Psoas muscle (tissue), 8 donors: ENCODE results near the gene IGF1R. TPM values are rescaled to one million over a fixed set of nuclear protein-coding genes. Genes with fewer than 3 reads are reported as not detected.

ENCODE experiments used
- ATAC-seq, 4 donors: fragments of 200-7000 bp; cut with Tn5 transposase; one replicate each; pipeline ENCODE4 v1.9.1; 2020; ENCODE audit warnings: moderate library complexity in 3 of 4, mild to moderate bottlenecking in 2 of 4
- DNase-seq, 2 donors: peaks; one replicate each; pipeline ENCODE4 v3.0.0-alpha.2; 2020
- H3K27ac ChIP-seq: fragments of 200-600 bp; one replicate; pipeline ENCODE4 v1.8.0; 2022
- H3K27me3 ChIP-seq, 3 donors: fragments of 200-600 bp in 1 of 3; one replicate each; pipeline versions ENCODE4 v1.6.1 to v1.8.0; 2013 to 2022; ENCODE audit warnings: low read length in 2 of 3, mild to moderate bottlenecking in 2 of 3, moderate library complexity in 1 of 3; ENCODE audit not compliant: insufficient read depth in 3 of 3
- H3K36me3 ChIP-seq, 2 donors: fragments of 200-600 bp in 1 of 2; one replicate each; pipeline versions ENCODE4 v1.6.1 to v1.8.0; 2013 to 2022; ENCODE audit warnings: low read depth in 1 of 2, mild to moderate bottlenecking in 1 of 2, moderate library complexity in 1 of 2; ENCODE audit not compliant: insufficient read depth in 1 of 2
- H3K4me1 ChIP-seq: fragments of 200-600 bp; one replicate; pipeline ENCODE4 v1.8.0; 2022
- H3K4me3 ChIP-seq: fragments of 200-600 bp; one replicate; pipeline ENCODE4 v1.8.0; 2022; ENCODE audit warnings: mild to moderate bottlenecking
- H3K9me3 ChIP-seq: fragments of 200-600 bp; one replicate; pipeline ENCODE4 v1.8.0; 2022
- WGBS, 3 donors: extraction: QIAGEN DNeasy Blood & Tissue Kit; methylation state at CpG; one replicate each; pipeline versions ENCODE4 v1.1.6 to v1.1.7; 2013; 5-methylcytosine and 5-hydroxymethylcytosine counted together
- intact Hi-C, 2 donors: fragments of 100-400 bp; cut with DNase I; formaldehyde crosslinking; loops; one replicate each; pipeline versions ENCODE4 v1.11.0 to v1.14.2; 2022
- polyA plus RNA-seq, 3 donors: library from polyadenylated mRNA; stranded (reverse); fragments of 200-250 nt; gene quantifications; one replicate each; pipeline ENCODE4 v1.2.3, GENCODE V29; 2013
- total RNA-seq, 4 donors: library from RNA; stranded (reverse); fragmentation: NEBNext Ultra II Directional in 2 of 4; extraction: Animal tissue kit (Norgen Biotek cat#: 25700) in 2 of 4; gene quantifications; one replicate each; pipeline versions ENCODE4 v1.2.1 to v1.2.4, GENCODE V29; 2021 to 2023
- TF ChIP-seq, protein P1 (sequence below): fragments of 200-600 bp; IDR thresholded peaks from one replicate; pipeline ENCODE4 v1.8.0; 2022; ENCODE audit warnings: antibody characterized with exemption
- donor health status: healthy with polysubstance abuse.
- donor health status: DM: no; HTN: no; CAD: no; lungs with moderate emphysema.
- donor health status: Bipolar disorder and iron deficiency.
- donor health status: healthy.
- donor health status: DM: yes; HTN: yes; CAD: no.
- donor health status: DM: no; HTN: no; CAD: no.
- donor health status: DM: no; HTN: no; CAD: no.
- donor health status: DM: yes; HTN: yes; CAD: no.

IGF1R gene
- total and polyA plus RNA-seq, 7 donors = 2.1 to 20.4 (median 12.0) TPM

DNA sequence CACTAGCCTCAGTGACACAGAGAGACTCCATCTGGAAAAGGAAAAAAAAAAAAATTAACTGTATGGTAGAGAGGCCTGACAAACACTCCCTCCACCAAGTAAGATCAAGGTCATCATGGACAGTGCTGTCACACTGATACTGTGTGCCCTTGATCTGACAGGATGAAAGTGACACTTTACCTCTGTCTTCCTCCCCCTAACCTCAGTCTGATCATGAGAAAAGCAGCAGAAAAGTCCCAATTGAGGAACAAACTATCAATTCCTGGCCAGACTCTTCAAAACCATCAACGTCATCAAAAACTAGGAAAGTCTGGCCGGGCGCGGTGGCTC, 332.5 kb downstream of the IGF1R start:
- intact Hi-C loops = loop anchor here in 1 of 2 donors (10.0 kb wide), 1 partner anchor 1176 kb away; no protein-coding TSS in a partner anchor
- Histone ChIP-seq H3K4me3 (no peak overlapping the region), H3K4me1 (peaks cover 41% of the 10 kb centered on the region), H3K36me3 (no peaks in the 10 kb centered on the region), H3K27me3 (no peaks in the 10 kb centered on the region), H3K27ac (peak overlapping the region; percentile 83), H3K9me3 (no peaks in the 10 kb centered on the region)
- WGBS, 3 donors = 77 to 99% (median 90%) methylated on average over 4 of the region's 4 CpGs
- peak; percentile 57 to 65 (median 60) for ATAC-seq
- TF ChIP-seq, protein P1, sequence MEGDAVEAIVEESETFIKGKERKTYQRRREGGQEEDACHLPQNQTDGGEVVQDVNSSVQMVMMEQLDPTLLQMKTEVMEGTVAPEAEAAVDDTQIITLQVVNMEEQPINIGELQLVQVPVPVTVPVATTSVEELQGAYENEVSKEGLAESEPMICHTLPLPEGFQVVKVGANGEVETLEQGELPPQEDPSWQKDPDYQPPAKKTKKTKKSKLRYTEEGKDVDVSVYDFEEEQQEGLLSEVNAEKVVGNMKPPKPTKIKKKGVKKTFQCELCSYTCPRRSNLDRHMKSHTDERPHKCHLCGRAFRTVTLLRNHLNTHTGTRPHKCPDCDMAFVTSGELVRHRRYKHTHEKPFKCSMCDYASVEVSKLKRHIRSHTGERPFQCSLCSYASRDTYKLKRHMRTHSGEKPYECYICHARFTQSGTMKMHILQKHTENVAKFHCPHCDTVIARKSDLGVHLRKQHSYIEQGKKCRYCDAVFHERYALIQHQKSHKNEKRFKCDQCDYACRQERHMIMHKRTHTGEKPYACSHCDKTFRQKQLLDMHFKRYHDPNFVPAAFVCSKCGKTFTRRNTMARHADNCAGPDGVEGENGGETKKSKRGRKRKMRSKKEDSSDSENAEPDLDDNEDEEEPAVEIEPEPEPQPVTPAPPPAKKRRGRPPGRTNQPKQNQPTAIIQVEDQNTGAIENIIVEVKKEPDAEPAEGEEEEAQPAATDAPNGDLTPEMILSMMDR = no peak
- DNase-seq = no peak

- ATAC-seq (peak in 3 of 4 donors; percentile 9 to 11 (median 9)), DNase-seq (no peak)
- intact Hi-C loops = loop anchor here in 1 of 2 donors (10.0 kb wide), 1 partner anchor 1177 kb away; no protein-coding TSS in a partner anchor
- TF ChIP-seq, protein P1 = no peak
- no peak overlapping the region for H3K4me3 ChIP-seq
- no peaks in the 10 kb centered on the region for H3K27me3 ChIP-seq
- WGBS, 3 donors = 69 to 83% (median 75%) methylated on average over 14 of the region's 14 CpGs
- H3K4me1 ChIP-seq = peaks cover 41% of the 10 kb centered on the region
- H3K36me3 ChIP-seq = no peaks in the 10 kb centered on the region
- H3K9me3 ChIP-seq = peaks cover 4% of the 10 kb centered on the region
- peak overlapping the region; percentile 83 for H3K27ac ChIP-seq
Measured at GRCh38 chr15:98981851-98982722, 333.7 kb downstream of the IGF1R start.

DNA sequence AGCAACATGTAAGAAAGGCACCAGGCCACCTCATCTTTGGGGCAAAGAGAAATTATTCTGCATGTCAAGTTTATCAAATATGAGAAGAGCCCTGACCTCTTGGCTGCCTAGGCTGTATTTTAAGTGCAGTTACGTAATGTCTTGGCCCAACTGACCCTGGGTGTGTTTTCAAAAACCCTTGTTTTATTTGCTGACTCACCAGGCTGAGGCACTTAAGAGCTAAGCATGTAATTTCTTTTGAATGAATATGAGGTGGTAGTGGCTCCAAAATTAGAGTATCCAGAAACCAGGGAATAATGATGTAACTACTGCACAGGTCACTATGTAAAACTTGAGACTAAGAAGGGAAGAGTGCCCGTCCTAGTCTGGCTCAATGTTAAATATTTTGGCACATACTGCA, 335.0 kb downstream of the IGF1R start:
- Histone ChIP-seq H3K4me1 (peaks cover 41% of the 10 kb centered on the region), H3K9me3 (peaks cover 4% of the 10 kb centered on the region), H3K27ac (peak overlapping the region; percentile 83), H3K36me3 (no peaks in the 10 kb centered on the region), H3K27me3 (no peaks in the 10 kb centered on the region), H3K4me3 (no peak overlapping the region)
- no peak for DNase-seq
- intact Hi-C loops = loop anchor here in 1 of 2 donors (10.0 kb wide), 1 partner anchor 1179 kb away; no protein-coding TSS in a partner anchor
- TF ChIP-seq, protein P1 = no peak
- 10 to 19% (median 14%) methylated on average over 2 of the region's 2 CpGs for WGBS, 3 donors
- peak; percentile 62 to 87 (median 80) for ATAC-seq

GRCh38 chr15:98986281-98986680, 337.9 kb downstream of the IGF1R start:
- Histone ChIP-seq H3K4me1 (peaks cover 30% of the 10 kb centered on the region), H3K27ac (peak overlapping the region; percentile 83), H3K4me3 (no peak overlapping the region), H3K9me3 (peaks cover 4% of the 10 kb centered on the region), H3K36me3 (no peaks in the 10 kb centered on the region), H3K27me3 (no peaks in the 10 kb centered on the region)
- ATAC-seq (no peak), DNase-seq (no peak)
- intact Hi-C loops = loop anchor here in 1 of 2 donors (10.0 kb wide), 1 partner anchor 1181 kb away; no protein-coding TSS in a partner anchor
- TF ChIP-seq, protein P1 = no peak
- 94 to 100% (median 96%) methylated on average over 1 of the region's 1 CpG for WGBS, 3 donors
